K562 (cell line): ENCODE results near the gene FBLN7. TPM values are rescaled to one million over a fixed set of nuclear protein-coding genes. Genes with fewer than 3 reads are reported as not detected.

ENCODE experiments used
- ATAC-seq: fragments of 200-7000 bp; cut with Tn5 transposase; 3 replicates; pipeline ENCODE4 v1.9.1; 2020; ENCODE audit warnings: moderate library complexity
- BruUV-seq: library from RNA; stranded (reverse); fragments of 400-500 nt; replicated peaks from 2 replicates; lab custom pipeline; 2021; lab: Mats Ljungman, UMichigan
- CTCF ChIA-PET: fragments of 300-600 bp; formaldehyde crosslinking; extraction: SDS; loops from one replicate; lab custom pipeline; 2021; ENCODE audit warnings: low intra/inter-chr PET ratio; lab: Yijun Ruan, JAX
- POLR2A ChIA-PET: fragments of 300-600, 350-650 bp; sonication (Branson Sonifier 250); formaldehyde crosslinking; extraction: SDS; loops from one replicate; lab custom pipeline; 2021; ENCODE audit warnings: antibody characterized with exemption, inconsistent platforms; lab: Yijun Ruan, JAX
- DNase-seq, 4 experiments: peaks; one replicate each; pipeline versions ENCODE4 v3.0.0 to v3.0.0-alpha.2; 2011 to 2018; ENCODE audit warnings: low spot score in 3 of 4, mixed read lengths in 3 of 4; ENCODE audit errors: extremely low read depth in 1 of 4
- FAIRE-seq: peaks from 2 replicates; lab custom pipeline; 2011; peaks lifted over from hg19 to GRCh38; lab: Jason Lieb, UNC
- H2AFZ ChIP-seq: 2 replicates; pipeline ENCODE4 v1.6.0; 2011; ENCODE audit warnings: low read depth, low read length, control low read depth, inconsistent platforms
- H3K27ac ChIP-seq: fragments of 200-600 bp; 3 replicates; pipeline ENCODE4 v1.8.0; 2011; ENCODE audit warnings: low read depth, mild to moderate bottlenecking, control low read depth, inconsistent platforms, low read length, moderate library complexity, mixed read lengths; ENCODE audit errors: extremely low read depth
- H3K27me3 ChIP-seq, 2 experiments: fragments of 300-600 bp in 1 of 2; 2 replicates in 1 of 2; 3 replicates in 1 of 2; pipeline versions ENCODE4 v1.6.0 to v1.8.0; 2011; ENCODE audit warnings: inconsistent platforms in 2 of 2, low read length in 2 of 2, mild to moderate bottlenecking in 1 of 2, mixed read lengths in 1 of 2, moderate library complexity in 1 of 2; ENCODE audit not compliant: control insufficient read depth in 2 of 2, insufficient read depth in 2 of 2
- H3K36me3 ChIP-seq: fragments of 300-600 bp; 3 replicates; pipeline ENCODE4 v1.8.0; 2011; ENCODE audit warnings: mild to moderate bottlenecking, low read length, inconsistent platforms; ENCODE audit not compliant: control insufficient read depth, insufficient read depth
- H3K4me1 ChIP-seq, 2 experiments: fragments of 200-600 bp in 1 of 2; replicated peaks in 1 of 2; 2 replicates in 1 of 2; 3 replicates in 1 of 2; pipeline versions ENCODE4 v1.5.1 to v1.8.0; 2011; ENCODE audit warnings: inconsistent platforms in 2 of 2, low read length in 2 of 2, mild to moderate bottlenecking in 1 of 2, mixed read lengths in 1 of 2, moderate library complexity in 1 of 2; ENCODE audit not compliant: control insufficient read depth in 2 of 2, insufficient read depth in 2 of 2
- H3K4me2 ChIP-seq: 2 replicates; pipeline ENCODE4 v1.6.1; 2011; ENCODE audit warnings: low read length, control low read depth, inconsistent platforms, mixed read lengths; ENCODE audit not compliant: insufficient read depth
- H3K4me3 ChIP-seq: fragments of 200-600 bp; sonication (generic), shearing (Covaris generic); 2 replicates; pipeline ENCODE4 v1.5.1; 2016; ENCODE audit warnings: control low read depth, inconsistent platforms
- H3K79me2 ChIP-seq: fragments of 200-600 bp; 3 replicates; pipeline ENCODE4 v1.8.0; 2011; ENCODE audit warnings: low read length, inconsistent platforms; ENCODE audit not compliant: control insufficient read depth, insufficient read depth
- H3K9ac ChIP-seq, 2 experiments: 2 replicates each; pipeline versions ENCODE4 v1.6.0 to v1.6.1; 2011; ENCODE audit warnings: low read depth in 2 of 2, low read length in 2 of 2, control low read depth in 1 of 2, inconsistent platforms in 1 of 2, mild to moderate bottlenecking in 1 of 2, mixed read lengths in 1 of 2; ENCODE audit not compliant: insufficient read depth in 1 of 2
- H3K9me1 ChIP-seq: one replicate; pipeline ENCODE4 v1.6.0; 2011; ENCODE audit warnings: inconsistent platforms, mild to moderate bottlenecking, low read length, moderate library complexity; ENCODE audit not compliant: control insufficient read depth, insufficient read depth
- H3K9me3 ChIP-seq: replicated peaks from 2 replicates; pipeline ENCODE4 v1.5.1; 2011; ENCODE audit warnings: low read depth, low read length, inconsistent platforms; ENCODE audit not compliant: control insufficient read depth, insufficient read depth
- H4K20me1 ChIP-seq: replicated peaks from 2 replicates; pipeline ENCODE4 v1.6.1; 2011; ENCODE audit warnings: low read length, inconsistent platforms, mixed read lengths; ENCODE audit not compliant: control insufficient read depth, insufficient read depth
- EP400 ChIP-seq: fragments of 450-650 bp; IDR thresholded peaks from 2 replicates; pipeline ENCODE4 v1.6.1; 2017; ENCODE audit warnings: antibody characterized with exemption, mild to moderate bottlenecking, moderate library complexity
- NCOA6 ChIP-seq: fragments of 450-650 bp; IDR thresholded peaks from 2 replicates; pipeline ENCODE4 v1.6.1; 2017; ENCODE audit warnings: mild to moderate bottlenecking
- NR2C1 ChIP-seq, 2 experiments: fragments of 450-650 bp; IDR thresholded peaks; 2 replicates each; pipeline ENCODE4 v1.6.1; 2017; ENCODE audit warnings: mild to moderate bottlenecking in 2 of 2, antibody characterized with exemption in 1 of 2, inconsistent platforms in 1 of 2, missing compliant biosample characterization in 1 of 2, missing genetic modification characterization in 1 of 2
- POU5F1 ChIP-seq: fragments of 150-350 bp; IDR thresholded peaks from 2 replicates; pipeline ENCODE4 v1.6.1; 2014; ENCODE audit warnings: borderline replicate concordance, low read length, low read depth, mild to moderate bottlenecking; ENCODE audit not compliant: partially characterized antibody
- SMAD1 ChIP-seq: fragments of 150-350 bp; IDR thresholded peaks from 2 replicates; pipeline ENCODE4 v1.6.1; 2014; ENCODE audit warnings: low read length, low read depth; ENCODE audit not compliant: partially characterized antibody
- TBP ChIP-seq: optimal IDR thresholded peaks from 2 replicates; pipeline ENCODE3; 2011; ENCODE audit warnings: low read depth, low read length, improper control_type of control experiment
- ZEB2 ChIP-seq: fragments of 450-650 bp; IDR thresholded peaks from 2 replicates; pipeline ENCODE4 v1.6.1; 2016
- ZNF224 ChIP-seq: sonication (generic); formaldehyde crosslinking; IDR thresholded peaks from 2 replicates; pipeline ENCODE4 v1.8.0; 2022; ENCODE audit warnings: mild to moderate bottlenecking, missing genetic modification reagents
- ZNF551 ChIP-seq: fragments of 250-450 bp; sonication (Bioruptor Pico); IDR thresholded peaks from 2 replicates; pipeline ENCODE4 v1.5.0; 2021; ENCODE audit warnings: mild to moderate bottlenecking, moderate library complexity
- WGBS: fragments of 100-300 bp; shearing (Covaris generic); methylation state at CpG from one replicate; pipeline ENCODE4 v1.1.6; 2016; ENCODE audit warnings: low coverage, mixed read lengths; ENCODE audit not compliant: insufficient coverage; ENCODE audit errors: missing lambda C conversion rate; 5-methylcytosine and 5-hydroxymethylcytosine counted together
- in situ Hi-C: fragments of 300-500 bp; cut with MboI; formaldehyde crosslinking; loops from 4 replicates; pipeline ENCODE4 v1.15.0; 2018; ENCODE audit warnings: inconsistent platforms, mixed read lengths
- intact Hi-C: fragments of 100-400 bp; cut with micrococcal nuclease; formaldehyde crosslinking; loops from 2 replicates; pipeline ENCODE4 v1.14.2; 2022
- polyA plus RNA-seq, 8 experiments: library from polyadenylated mRNA; depleted of rRNA in 4 of 8; stranded (reverse) in 5 of 8; unstranded in 3 of 8; fragments of >200 nt; fragmentation: Nextera tagmentation in 2 of 8; fragmentation: Illumina TruSeq in 1 of 8; extraction: Ambion mirVana in 2 of 8; extraction: Trizol in 1 of 8; gene quantifications; 2 replicates each; pipeline versions ENCODE4 v1.2.1 to v1.2.3, GENCODE V29; 2011 to 2014; ENCODE audit warnings: inconsistent platforms in 1 of 8, missing spikeins in 1 of 8
- total RNA-seq, 7 experiments: library from RNA; depleted of rRNA in 6 of 7; stranded (reverse); fragments of >200 nt in 6 of 7; fragmentation: Illumina TruSeq in 2 of 7; extraction: Trizol in 2 of 7; gene quantifications; 2 replicates each; pipeline versions ENCODE4 v1.2.1 to v1.2.3, GENCODE V29; 2011 to 2021; ENCODE audit warnings: low replicate concordance in 1 of 7
- TF ChIP-seq, protein P1 (sequence below): sonication (generic); formaldehyde crosslinking; IDR thresholded peaks from 2 replicates; pipeline ENCODE4 v1.8.1; 2022; ENCODE audit warnings: missing genetic modification reagents
- TF ChIP-seq, protein P2 (sequence below): IDR thresholded peaks from 3 replicates; pipeline ENCODE4 v1.6.1; 2011; ENCODE audit warnings: borderline replicate concordance, mild to moderate bottlenecking; ENCODE audit not compliant: insufficient read length, insufficient read depth

Gene FBLN7
- total and polyA plus RNA-seq, 9 of the 15 experiments (the other 6 are each of a cell fraction or from before 2014, with no cell fraction given) = 0.13 TPM; not detected in 8

DNA sequence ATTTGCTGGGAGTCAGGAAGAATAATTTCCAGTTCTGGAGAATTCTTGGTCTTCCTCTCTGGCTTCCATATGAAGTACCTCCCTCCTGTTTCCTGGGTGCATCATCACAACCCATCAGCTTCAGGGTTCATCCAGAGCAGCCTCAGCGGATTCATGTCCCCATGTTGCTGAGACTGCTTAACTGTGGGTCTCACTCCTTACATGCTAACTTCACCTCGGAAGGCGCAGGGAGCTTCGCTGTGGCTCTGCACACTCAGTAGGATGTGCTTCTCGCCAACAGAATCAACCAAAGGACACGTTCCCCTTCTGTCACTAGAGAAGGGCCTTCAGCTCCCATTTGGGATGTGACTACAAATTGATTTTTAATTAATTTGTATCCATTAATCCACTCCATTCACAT lies 24.2 kb downstream of the FBLN7 start:
- no peaks in the 10 kb centered on the region for H4K20me1 ChIP-seq
- no peak overlapping the region for H3K27ac ChIP-seq
- no TSS peak for BruUV-seq
- no peak overlapping the region for H3K9ac ChIP-seq
- H3K4me3 ChIP-seq = no peak overlapping the region
- H3K79me2 ChIP-seq = no peaks in the 10 kb centered on the region
- no peak for TF ChIP-seq ZNF551 (CRISPR knock-in tag)
- TF ChIP-seq SMAD1 = no peak
- TF ChIP-seq ZEB2 = no peak
- TF ChIP-seq, all 486 proteins: peak for 0
- POLR2A ChIA-PET = interaction anchor here (0.6 to 1.3 kb wide), 3 partner anchors 9 to 17 kb away, joined by 3 to 4 read pairs (median 3); no protein-coding TSS in a partner anchor
- no peak overlapping the region for H2AFZ ChIP-seq
- WGBS = 4% methylated on average over 6 of the region's 6 CpGs
- no peaks in the 10 kb centered on the region for H3K9me1 ChIP-seq
- H3K36me3 ChIP-seq = no peaks in the 10 kb centered on the region
- H3K4me1 ChIP-seq = peaks cover 0 to 17% of the 10 kb centered on the region in 2 experiments; a peak in 2 of 5 replicates
- FAIRE-seq (no peak), DNase-seq (no peak), ATAC-seq (no peak)
- peaks cover 36 to 63% of the 10 kb centered on the region in 2 experiments; a peak in 4 of 5 replicates for H3K27me3 ChIP-seq
- intact Hi-C loops = no loop called here
- H3K9me3 ChIP-seq = no peaks in the 10 kb centered on the region
- in situ Hi-C loops = no loop called here
- CTCF ChIA-PET = no interaction called here
- no peak overlapping the region for H3K4me2 ChIP-seq

DNA sequence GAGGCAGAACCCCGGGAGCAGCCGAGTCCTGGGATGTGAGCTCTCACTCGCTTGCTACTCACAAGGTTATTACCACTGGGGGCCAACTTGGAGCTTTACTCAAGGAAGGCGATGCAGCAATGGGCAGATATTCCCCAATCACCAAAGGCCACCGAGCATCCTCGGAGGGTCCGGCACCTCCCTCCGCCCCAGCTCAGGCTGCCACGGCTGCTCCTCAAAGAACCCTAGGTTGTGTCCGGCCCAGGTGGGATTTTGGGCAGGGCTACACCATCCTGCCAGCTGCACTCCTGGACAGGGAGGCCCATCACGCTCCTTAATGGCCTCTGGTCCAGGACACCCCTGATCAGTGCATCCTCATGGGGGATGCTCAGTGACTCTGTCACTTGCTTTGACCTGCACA lies 24.8 kb downstream of the FBLN7 start:
- in situ Hi-C loops (no loop called here), intact Hi-C loops (no loop called here)
- Histone ChIP-seq H3K27me3 (peaks cover 38 to 69% of the 10 kb centered on the region in 2 experiments; a peak in 4 of 5 replicates), H3K9me3 (no peaks in the 10 kb centered on the region), H4K20me1 (no peaks in the 10 kb centered on the region), H3K36me3 (no peaks in the 10 kb centered on the region), H3K79me2 (no peaks in the 10 kb centered on the region), H3K9ac (no peak overlapping the region), H3K9me1 (no peaks in the 10 kb centered on the region), H3K4me1 (peaks cover 0 to 17% of the 10 kb centered on the region in 2 experiments; a peak in 2 of 5 replicates), H2AFZ (no peak overlapping the region), H3K4me2 (no peak overlapping the region), H3K27ac (no peak overlapping the region), H3K4me3 (no peak overlapping the region)
- DNase-seq (no peak), ATAC-seq (no peak), FAIRE-seq (no peak)
- TF ChIP-seq, protein P1, sequence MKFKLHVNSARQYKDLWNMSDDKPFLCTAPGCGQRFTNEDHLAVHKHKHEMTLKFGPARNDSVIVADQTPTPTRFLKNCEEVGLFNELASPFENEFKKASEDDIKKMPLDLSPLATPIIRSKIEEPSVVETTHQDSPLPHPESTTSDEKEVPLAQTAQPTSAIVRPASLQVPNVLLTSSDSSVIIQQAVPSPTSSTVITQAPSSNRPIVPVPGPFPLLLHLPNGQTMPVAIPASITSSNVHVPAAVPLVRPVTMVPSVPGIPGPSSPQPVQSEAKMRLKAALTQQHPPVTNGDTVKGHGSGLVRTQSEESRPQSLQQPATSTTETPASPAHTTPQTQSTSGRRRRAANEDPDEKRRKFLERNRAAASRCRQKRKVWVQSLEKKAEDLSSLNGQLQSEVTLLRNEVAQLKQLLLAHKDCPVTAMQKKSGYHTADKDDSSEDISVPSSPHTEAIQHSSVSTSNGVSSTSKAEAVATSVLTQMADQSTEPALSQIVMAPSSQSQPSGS = no peak
- TF ChIP-seq, protein P2, sequence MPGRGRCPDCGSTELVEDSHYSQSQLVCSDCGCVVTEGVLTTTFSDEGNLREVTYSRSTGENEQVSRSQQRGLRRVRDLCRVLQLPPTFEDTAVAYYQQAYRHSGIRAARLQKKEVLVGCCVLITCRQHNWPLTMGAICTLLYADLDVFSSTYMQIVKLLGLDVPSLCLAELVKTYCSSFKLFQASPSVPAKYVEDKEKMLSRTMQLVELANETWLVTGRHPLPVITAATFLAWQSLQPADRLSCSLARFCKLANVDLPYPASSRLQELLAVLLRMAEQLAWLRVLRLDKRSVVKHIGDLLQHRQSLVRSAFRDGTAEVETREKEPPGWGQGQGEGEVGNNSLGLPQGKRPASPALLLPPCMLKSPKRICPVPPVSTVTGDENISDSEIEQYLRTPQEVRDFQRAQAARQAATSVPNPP = no peak
- no peak for TF ChIP-seq POU5F1
- TF ChIP-seq NR2C1 (IDR thresholded peaks at IDR 0.05) = no peak
- TF ChIP-seq NR2C1 (tag; IDR thresholded peaks at IDR 0.05) = no peak
- no peak for TF ChIP-seq NCOA6
- TF ChIP-seq ZNF224 (CRISPR knock-in tag) = no peak
- no peak for TF ChIP-seq EP400
- TF ChIP-seq TBP = no peak
- ChIA-PET CTCF (no interaction called here), POLR2A (interaction anchor here (0.6 to 1.3 kb wide), 4 partner anchors 8 to 16 kb away, joined by 3 to 4 read pairs (median 3); no protein-coding TSS in a partner anchor)
- WGBS = 2% methylated on average over 11 of the region's 11 CpGs
- BruUV-seq = no TSS peak
